GM12872 (cell line): ENCODE data around the gene TPK1.

Source experiments
- CTCF ChIP-seq: IDR thresholded peaks from 3 replicates; pipeline ENCODE4 v1.5.1; 2011; ENCODE audit warnings: low read depth, mild to moderate bottlenecking, low read length, moderate library complexity; ENCODE audit not compliant: insufficient read depth

Gene TPK1

GRCh38 chr7:144674550-144674949 is 161.3 kb downstream of the TPK1 start:
- TF ChIP-seq CTCF = no peak

GRCh38 chr7:144672869-144673268 is 163.0 kb downstream of the TPK1 start:
- no peak for TF ChIP-seq CTCF

- TF ChIP-seq CTCF = no peak
Observed at GRCh38 chr7:144671429-144671828, 164.4 kb downstream of the TPK1 start.

GRCh38 chr7:144670218-144670617 is 165.6 kb downstream of the TPK1 start:
- peak; percentile 27; the same call in 1 of the 3 replicates for TF ChIP-seq CTCF

- no peak for TF ChIP-seq CTCF
Observed at GRCh38 chr7:144668503-144668902, 167.3 kb downstream of the TPK1 start.

- TF ChIP-seq CTCF = no peak
Observed at GRCh38 chr7:144665689-144666381, 170.0 kb downstream of the TPK1 start.

- TF ChIP-seq CTCF = no peak
Observed at GRCh38 chr7:144659211-144659610, 176.6 kb downstream of the TPK1 start.
